ENCODE results near the gene SMARCA1. TPM values are rescaled to one million over a fixed set of nuclear protein-coding genes. Genes with fewer than 3 reads are reported as not detected.
A peak's percentile ranks its signal among the peaks of the same experiment; 100 is the strongest.

Gene SMARCA1
- total RNA-seq, 1 donor from 2014 or later: 183 TPM

- Mint-ChIP-seq H3K4me3 (ENCODE audit: low read depth) (no peak overlapping the region), H3K27ac (no peak overlapping the region), H3K27me3 (no peaks in the 10 kb centered on the region)
These were observed 30.5 kb upstream of the SMARCA1 start for GRCh38 chrX:129553619-129554288.

GRCh38 chrX:129549124-129549523, 25.8 kb upstream of the SMARCA1 start:
- peaks cover 15% of the 10 kb centered on the region for H3K36me3 Mint-ChIP-seq (ENCODE audit: insufficient read depth)
- TF ChIP-seq, protein P1, sequence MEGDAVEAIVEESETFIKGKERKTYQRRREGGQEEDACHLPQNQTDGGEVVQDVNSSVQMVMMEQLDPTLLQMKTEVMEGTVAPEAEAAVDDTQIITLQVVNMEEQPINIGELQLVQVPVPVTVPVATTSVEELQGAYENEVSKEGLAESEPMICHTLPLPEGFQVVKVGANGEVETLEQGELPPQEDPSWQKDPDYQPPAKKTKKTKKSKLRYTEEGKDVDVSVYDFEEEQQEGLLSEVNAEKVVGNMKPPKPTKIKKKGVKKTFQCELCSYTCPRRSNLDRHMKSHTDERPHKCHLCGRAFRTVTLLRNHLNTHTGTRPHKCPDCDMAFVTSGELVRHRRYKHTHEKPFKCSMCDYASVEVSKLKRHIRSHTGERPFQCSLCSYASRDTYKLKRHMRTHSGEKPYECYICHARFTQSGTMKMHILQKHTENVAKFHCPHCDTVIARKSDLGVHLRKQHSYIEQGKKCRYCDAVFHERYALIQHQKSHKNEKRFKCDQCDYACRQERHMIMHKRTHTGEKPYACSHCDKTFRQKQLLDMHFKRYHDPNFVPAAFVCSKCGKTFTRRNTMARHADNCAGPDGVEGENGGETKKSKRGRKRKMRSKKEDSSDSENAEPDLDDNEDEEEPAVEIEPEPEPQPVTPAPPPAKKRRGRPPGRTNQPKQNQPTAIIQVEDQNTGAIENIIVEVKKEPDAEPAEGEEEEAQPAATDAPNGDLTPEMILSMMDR (IDR thresholded peaks at IDR 0.05; ENCODE audit: unreplicated experiment): no peak
- H3K4me3 Mint-ChIP-seq (ENCODE audit: low read depth): no peak overlapping the region
- no peaks in the 10 kb centered on the region for H3K4me1 Mint-ChIP-seq (ENCODE audit: low read depth)
- no peaks in the 10 kb centered on the region for H3K27me3 Mint-ChIP-seq
- no peaks in the 10 kb centered on the region for H3K9me3 Mint-ChIP-seq (ENCODE audit: low read depth)
- no peak for DNase-seq (ENCODE audit: low spot score, unreplicated experiment)
- no peak overlapping the region for H3K27ac Mint-ChIP-seq

More at GRCh38 chrX:129553619-129554288, 30.5 kb upstream of the SMARCA1 start:
- no peak for DNase-seq (ENCODE audit: low spot score, unreplicated experiment)
- Mint-ChIP-seq H3K4me1 (ENCODE audit: low read depth) (no peaks in the 10 kb centered on the region), H3K9me3 (ENCODE audit: low read depth) (no peaks in the 10 kb centered on the region), H3K36me3 (ENCODE audit: insufficient read depth) (peaks cover 15% of the 10 kb centered on the region)
- TF ChIP-seq, protein P1 (IDR thresholded peaks at IDR 0.05; ENCODE audit: unreplicated experiment): no peak

- H3K27me3 Mint-ChIP-seq: no peaks in the 10 kb centered on the region
- no peak overlapping the region for H3K4me3 Mint-ChIP-seq (ENCODE audit: low read depth)
- no peak for DNase-seq (ENCODE audit: low spot score, unreplicated experiment)
- TF ChIP-seq, protein P1 (IDR thresholded peaks at IDR 0.05; ENCODE audit: unreplicated experiment): no peak
- no peaks in the 10 kb centered on the region for H3K9me3 Mint-ChIP-seq (ENCODE audit: low read depth)
- peaks cover 13% of the 10 kb centered on the region for H3K36me3 Mint-ChIP-seq (ENCODE audit: insufficient read depth)
- peaks cover 12% of the 10 kb centered on the region for H3K4me1 Mint-ChIP-seq (ENCODE audit: low read depth)
- no peak overlapping the region for H3K27ac Mint-ChIP-seq
These were observed 22.1 kb upstream of the SMARCA1 start for GRCh38 chrX:129545408-129545807.

DNA sequence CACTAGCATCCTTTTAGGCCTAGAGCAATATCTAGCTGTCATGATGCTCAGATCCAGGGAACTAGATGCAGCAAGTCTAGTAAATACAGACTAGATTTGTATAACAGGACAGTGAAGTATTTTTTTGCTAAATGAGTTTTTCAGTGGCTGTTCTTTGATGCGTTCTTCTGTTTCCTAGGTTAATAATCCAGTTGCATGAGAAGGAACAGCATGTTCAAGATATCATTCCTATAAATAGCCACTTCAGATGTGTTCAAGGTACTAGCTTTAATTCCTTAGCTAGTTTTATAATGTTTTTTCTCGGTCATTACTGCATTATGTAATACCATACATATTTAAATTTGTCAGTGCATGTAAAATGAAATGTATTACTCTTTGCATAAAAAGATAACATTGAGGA, 21.5 kb upstream of the SMARCA1 start:
- H3K27me3 Mint-ChIP-seq: no peaks in the 10 kb centered on the region
- no peak overlapping the region for H3K27ac Mint-ChIP-seq
- no peak overlapping the region for H3K4me3 Mint-ChIP-seq (ENCODE audit: low read depth)
- no peaks in the 10 kb centered on the region for H3K9me3 Mint-ChIP-seq (ENCODE audit: low read depth)
- H3K4me1 Mint-ChIP-seq (ENCODE audit: low read depth): peaks cover 12% of the 10 kb centered on the region
- peaks cover 13% of the 10 kb centered on the region for H3K36me3 Mint-ChIP-seq (ENCODE audit: insufficient read depth)
- DNase-seq (ENCODE audit: low spot score, unreplicated experiment): no peak
- TF ChIP-seq, protein P1 (IDR thresholded peaks at IDR 0.05; ENCODE audit: unreplicated experiment): no peak

DNA sequence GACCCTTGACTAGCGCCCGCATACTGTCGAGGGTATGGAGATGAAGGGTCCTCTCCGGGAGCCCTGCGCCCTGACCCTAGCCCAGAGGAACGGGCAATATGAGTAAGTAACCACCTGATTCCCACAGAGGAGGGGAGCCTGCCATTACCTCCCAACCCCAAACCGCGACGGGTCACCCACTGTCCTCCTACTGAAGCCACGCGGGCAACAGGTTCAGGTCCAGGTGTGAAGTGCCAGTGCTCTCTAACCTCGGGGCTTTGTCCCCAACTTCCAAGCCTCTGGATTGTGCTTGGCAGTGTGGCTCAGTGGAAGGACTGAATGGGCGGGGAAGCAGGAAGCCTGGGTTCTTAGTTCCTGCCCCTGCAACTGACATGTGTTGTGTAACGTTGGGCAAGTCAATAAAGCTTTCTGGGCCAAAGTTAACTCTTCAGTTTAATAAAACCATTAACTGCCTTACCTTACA, 17.5 kb upstream of the SMARCA1 start:
- DNase-seq (ENCODE audit: low spot score, unreplicated experiment): no peak
- peaks cover 16% of the 10 kb centered on the region for H3K4me1 Mint-ChIP-seq (ENCODE audit: low read depth)
- TF ChIP-seq, protein P1 (IDR thresholded peaks at IDR 0.05; ENCODE audit: unreplicated experiment): no peak
- peak overlapping the region; percentile 73 for H3K27ac Mint-ChIP-seq
- H3K36me3 Mint-ChIP-seq (ENCODE audit: insufficient read depth): no peaks in the 10 kb centered on the region
- H3K9me3 Mint-ChIP-seq (ENCODE audit: low read depth): no peaks in the 10 kb centered on the region
- H3K27me3 Mint-ChIP-seq: peaks cover 3% of the 10 kb centered on the region
- H3K4me3 Mint-ChIP-seq (ENCODE audit: low read depth): peak overlapping the region; percentile 78

Data from progenitor cell of endocrine pancreas (in vitro differentiated cells).